Measurements from ENCODE around the gene HP1BP3.

The HP1BP3 gene

GRCh38 chr1:20770314-20771087 lies 16.6 kb downstream of the HP1BP3 start:
- TF ChIP-seq POLR2AphosphoS5 (IDR thresholded peaks at IDR 0.05; ENCODE audit: low read depth): no peak
- no peak for TF ChIP-seq REST (IDR thresholded peaks at IDR 0.05; ENCODE audit: insufficient replicate concordance, low read depth)
- TF ChIP-seq SPI1 (IDR thresholded peaks at IDR 0.05; ENCODE audit: borderline replicate concordance, low read depth): no peak
- no peak for TF ChIP-seq GABPA (IDR thresholded peaks at IDR 0.05; ENCODE audit: low read depth)
- TF ChIP-seq CTCF (IDR thresholded peaks at IDR 0.05; ENCODE audit: insufficient read depth, low read length): no peak
- Histone ChIP-seq H3K27ac (replicated peaks) (no peak overlapping the region), H3K27me3 (ENCODE audit: insufficient read depth, poor library complexity, severe bottlenecking) (no peaks in the 10 kb centered on the region), H3K4me3 (replicated peaks; ENCODE audit: insufficient read depth, low read length) (no peak overlapping the region)
- DNase-seq (ENCODE audit: low read depth in 1 of 2, low spot score in 1 of 2): no peak

GRCh38 chr1:20767271-20767670 lies 19.8 kb downstream of the HP1BP3 start:
- TF ChIP-seq POLR2AphosphoS5 (IDR thresholded peaks at IDR 0.05; ENCODE audit: low read depth) (no peak), SPI1 (IDR thresholded peaks at IDR 0.05; ENCODE audit: borderline replicate concordance, low read depth) (no peak), GABPA (IDR thresholded peaks at IDR 0.05; ENCODE audit: low read depth) (no peak), CTCF (IDR thresholded peaks at IDR 0.05; ENCODE audit: insufficient read depth, low read length) (no peak), REST (IDR thresholded peaks at IDR 0.05; ENCODE audit: insufficient replicate concordance, low read depth) (no peak)
- DNase-seq (ENCODE audit: low read depth in 1 of 2, low spot score in 1 of 2): no peak
- Histone ChIP-seq H3K27ac (replicated peaks) (no peak overlapping the region), H3K27me3 (ENCODE audit: insufficient read depth, poor library complexity, severe bottlenecking) (no peaks in the 10 kb centered on the region), H3K4me3 (replicated peaks; ENCODE audit: insufficient read depth, low read length) (no peak overlapping the region)

GRCh38 chr1:20763417-20763816 lies 23.7 kb downstream of the HP1BP3 start:
- DNase-seq (ENCODE audit: low read depth in 1 of 2, low spot score in 1 of 2): no peak
- TF ChIP-seq REST (IDR thresholded peaks at IDR 0.05; ENCODE audit: insufficient replicate concordance, low read depth) (no peak), GABPA (IDR thresholded peaks at IDR 0.05; ENCODE audit: low read depth) (no peak), CTCF (IDR thresholded peaks at IDR 0.05; ENCODE audit: insufficient read depth, low read length) (no peak), POLR2AphosphoS5 (IDR thresholded peaks at IDR 0.05; ENCODE audit: low read depth) (no peak), SPI1 (IDR thresholded peaks at IDR 0.05; ENCODE audit: borderline replicate concordance, low read depth) (no peak)
- Histone ChIP-seq H3K27ac (replicated peaks) (no peak overlapping the region), H3K27me3 (ENCODE audit: insufficient read depth, poor library complexity, severe bottlenecking) (no peaks in the 10 kb centered on the region), H3K4me3 (replicated peaks; ENCODE audit: insufficient read depth, low read length) (no peak overlapping the region)

Data from HL-60 (cell line).